Lung (tissue), 12 donors: ENCODE results near the gene ST6GALNAC3. TPM values are rescaled to one million over a fixed set of nuclear protein-coding genes. Genes with fewer than 3 reads are reported as not detected.

Source experiments
- ATAC-seq: fragments of 200-7000 bp; cut with Tn5 transposase; one replicate; pipeline ENCODE4 v1.9.1; 2020; ENCODE audit warnings: moderate number of reproducible peaks; ENCODE audit not compliant: insufficient read depth, low FRiP score
- DNase-seq, 3 donors: peaks; one replicate each; pipeline ENCODE4 v3.0.0-alpha.2; 2013 to 2017
- H3K27ac ChIP-seq, 2 donors: one replicate each; pipeline ENCODE4 v1.5.1; 2013; ENCODE audit warnings: mild to moderate bottlenecking in 2 of 2, moderate library complexity in 2 of 2, control low read depth in 1 of 2, inconsistent platforms in 1 of 2, low read depth in 1 of 2, low read length in 1 of 2
- H3K27me3 ChIP-seq, 3 donors: one replicate each; pipeline ENCODE4 v1.5.1; 2013; ENCODE audit warnings: low read length in 2 of 3; ENCODE audit not compliant: control insufficient read depth in 3 of 3, insufficient read depth in 3 of 3
- H3K36me3 ChIP-seq, 4 donors: one replicate each; pipeline ENCODE4 v1.5.1; 2013; ENCODE audit warnings: low read length in 4 of 4, mild to moderate bottlenecking in 1 of 4, moderate library complexity in 1 of 4; ENCODE audit not compliant: control insufficient read depth in 4 of 4, insufficient read depth in 4 of 4
- H3K4me1 ChIP-seq, 5 donors: one replicate each; pipeline ENCODE4 v1.5.1; 2013; ENCODE audit warnings: low read length in 5 of 5, mild to moderate bottlenecking in 2 of 5, moderate library complexity in 1 of 5; ENCODE audit not compliant: control insufficient read depth in 5 of 5, insufficient read depth in 5 of 5
- H3K4me3 ChIP-seq: one replicate; pipeline ENCODE4 v1.5.1; 2013; ENCODE audit warnings: mild to moderate bottlenecking, control low read depth, moderate library complexity
- H3K9ac ChIP-seq, 2 donors: one replicate each; pipeline ENCODE4 v1.5.1; 2013; ENCODE audit warnings: low read length in 2 of 2, control low read depth in 1 of 2; ENCODE audit not compliant: insufficient read depth in 1 of 2
- H3K9me3 ChIP-seq, 4 donors: one replicate each; pipeline ENCODE4 v1.5.1; 2013; ENCODE audit warnings: low read length in 3 of 4, mild to moderate bottlenecking in 1 of 4, moderate library complexity in 1 of 4; ENCODE audit not compliant: control insufficient read depth in 4 of 4, insufficient read depth in 3 of 4
- WGBS, 2 donors: extraction: QIAGEN DNeasy Blood & Tissue Kit; methylation state at CpG; one replicate each; pipeline ENCODE4 v1.1.7; 2013; 5-methylcytosine and 5-hydroxymethylcytosine counted together
- polyA plus RNA-seq, 2 donors: library from polyadenylated mRNA; stranded (reverse); fragments of 200-250 nt; gene quantifications; one replicate each; pipeline ENCODE4 v1.2.1, GENCODE V29; 2013
- total RNA-seq, 2 donors: library from RNA; depleted of rRNA in 1 of 2; stranded (reverse); fragments of >200 nt in 1 of 2; gene quantifications; one replicate each; pipeline ENCODE4 v1.2.1, GENCODE V29; 2014 to 2021
- TF ChIP-seq, protein P1 (sequence below): IDR thresholded peaks from 2 replicates; pipeline ENCODE4 v1.5.1; 2012; ENCODE audit warnings: mild to moderate bottlenecking; ENCODE audit errors: control extremely low read depth, extremely low read depth
- donor health status: control.
- donor health status: control.
- donor health status: Bipolar disorder and iron deficiency.
- donor health status: healthy.
- donor health status: DM: yes; HTN: yes; CAD: no.

Gene ST6GALNAC3
- total and polyA plus RNA-seq, 4 donors: 2.7 to 17.9 (median 12.2) TPM

GRCh38 chr1:76269155-76269554, 194.6 kb downstream of the ST6GALNAC3 start:
- Histone ChIP-seq H3K9ac (no peak overlapping the region), H3K27ac (no peak overlapping the region), H3K27me3 (no peaks in the 10 kb centered on the region), H3K36me3 (no peaks in the 10 kb centered on the region), H3K4me3 (no peak overlapping the region), H3K9me3 (no peaks in the 10 kb centered on the region), H3K4me1 (peaks cover 3 to 20% (median 6%) of the 10 kb centered on the region in 5 donors)
- ATAC-seq: peak; percentile 84
- TF ChIP-seq, protein P1, sequence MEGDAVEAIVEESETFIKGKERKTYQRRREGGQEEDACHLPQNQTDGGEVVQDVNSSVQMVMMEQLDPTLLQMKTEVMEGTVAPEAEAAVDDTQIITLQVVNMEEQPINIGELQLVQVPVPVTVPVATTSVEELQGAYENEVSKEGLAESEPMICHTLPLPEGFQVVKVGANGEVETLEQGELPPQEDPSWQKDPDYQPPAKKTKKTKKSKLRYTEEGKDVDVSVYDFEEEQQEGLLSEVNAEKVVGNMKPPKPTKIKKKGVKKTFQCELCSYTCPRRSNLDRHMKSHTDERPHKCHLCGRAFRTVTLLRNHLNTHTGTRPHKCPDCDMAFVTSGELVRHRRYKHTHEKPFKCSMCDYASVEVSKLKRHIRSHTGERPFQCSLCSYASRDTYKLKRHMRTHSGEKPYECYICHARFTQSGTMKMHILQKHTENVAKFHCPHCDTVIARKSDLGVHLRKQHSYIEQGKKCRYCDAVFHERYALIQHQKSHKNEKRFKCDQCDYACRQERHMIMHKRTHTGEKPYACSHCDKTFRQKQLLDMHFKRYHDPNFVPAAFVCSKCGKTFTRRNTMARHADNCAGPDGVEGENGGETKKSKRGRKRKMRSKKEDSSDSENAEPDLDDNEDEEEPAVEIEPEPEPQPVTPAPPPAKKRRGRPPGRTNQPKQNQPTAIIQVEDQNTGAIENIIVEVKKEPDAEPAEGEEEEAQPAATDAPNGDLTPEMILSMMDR: no peak
- DNase-seq: peak in 2 of 3 donors; percentile 64 to 69
- WGBS, 2 donors: 22 to 24% methylated on average over 2 of the region's 2 CpGs

GRCh38 chr1:76274302-76274701, 199.8 kb downstream of the ST6GALNAC3 start:
- ATAC-seq: no peak
- H3K27ac ChIP-seq: no peak overlapping the region
- WGBS, 2 donors: 96 to 97% methylated on average over 1 of the region's 1 CpG
- H3K27me3 ChIP-seq: no peaks in the 10 kb centered on the region
- H3K4me3 ChIP-seq: no peak overlapping the region
- H3K9me3 ChIP-seq: no peaks in the 10 kb centered on the region
- peaks cover 0 to 15% (median 5%) of the 10 kb centered on the region in 5 donors for H3K4me1 ChIP-seq
- no peak overlapping the region for H3K9ac ChIP-seq
- H3K36me3 ChIP-seq: no peaks in the 10 kb centered on the region
- no peak for DNase-seq
- TF ChIP-seq, protein P1: no peak

- peaks cover 0 to 12% (median 3%) of the 10 kb centered on the region in 5 donors for H3K4me1 ChIP-seq
- 86 to 90% methylated on average over 3 of the region's 3 CpGs for WGBS, 2 donors
- no peaks in the 10 kb centered on the region for H3K9me3 ChIP-seq
- H3K9ac ChIP-seq: no peak overlapping the region
- no peak overlapping the region for H3K27ac ChIP-seq
- no peak for ATAC-seq
- no peak overlapping the region for H3K4me3 ChIP-seq
- H3K36me3 ChIP-seq: no peaks in the 10 kb centered on the region
- TF ChIP-seq, protein P1: no peak
- DNase-seq: no peak
- H3K27me3 ChIP-seq: no peaks in the 10 kb centered on the region
Observed at GRCh38 chr1:76274718-76275117, 200.2 kb downstream of the ST6GALNAC3 start.

GRCh38 chr1:76278711-76279100, 204.2 kb downstream of the ST6GALNAC3 start:
- TF ChIP-seq, protein P1: no peak
- Histone ChIP-seq H3K9ac (peak overlapping the region in 1 of 2 donors; percentile 1), H3K9me3 (peaks cover 0 to 2% (median 0%) of the 10 kb centered on the region in 4 donors), H3K27ac (no peak overlapping the region), H3K4me3 (no peak overlapping the region), H3K4me1 (peaks cover 0 to 18% (median 4%) of the 10 kb centered on the region in 5 donors), H3K36me3 (no peaks in the 10 kb centered on the region), H3K27me3 (no peaks in the 10 kb centered on the region)
- 92 to 93% methylated on average over 7 of the region's 7 CpGs for WGBS, 2 donors
- DNase-seq (no peak), ATAC-seq (no peak)
